ENCODE results near the gene SH3D19.

Gene SH3D19

DNA sequence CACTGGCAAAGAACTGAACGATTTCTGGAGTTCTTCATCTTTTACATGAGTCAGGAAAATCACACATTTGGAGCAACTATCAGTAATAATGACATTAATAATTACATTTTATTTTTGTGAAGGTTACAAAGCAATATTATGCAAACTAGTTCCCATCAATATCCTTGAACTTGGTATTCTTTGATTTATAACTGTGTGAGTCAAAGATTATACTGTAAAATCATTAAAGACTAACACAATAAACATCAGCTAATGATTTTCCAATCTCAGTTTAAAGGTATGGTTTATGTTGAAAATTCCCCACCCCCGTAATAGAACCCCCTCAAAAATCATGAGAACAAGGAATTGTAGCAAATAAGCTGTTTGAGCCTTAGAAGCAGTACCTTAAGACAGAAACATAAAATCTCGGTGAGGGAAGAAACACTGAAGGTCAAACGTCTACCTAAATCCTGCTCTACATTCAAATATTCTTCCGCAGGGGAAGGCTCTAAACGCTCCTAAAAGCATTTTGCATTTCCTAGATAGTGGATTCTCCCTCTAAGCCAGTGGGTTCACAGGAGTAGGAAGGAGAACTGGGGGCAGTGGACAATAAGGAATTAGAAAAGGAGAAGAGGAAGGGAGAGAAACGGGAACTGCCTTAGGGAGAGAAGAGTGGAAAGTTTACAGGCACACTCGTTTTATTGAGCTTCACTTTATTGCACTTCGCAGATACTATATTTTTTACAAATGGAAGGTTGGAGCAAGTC, 22.3 kb upstream of the SH3D19 start:
- H2AFZ ChIP-seq (ENCODE audit: low read depth, low read length): no peak overlapping the region
- TF ChIP-seq, protein P1, sequence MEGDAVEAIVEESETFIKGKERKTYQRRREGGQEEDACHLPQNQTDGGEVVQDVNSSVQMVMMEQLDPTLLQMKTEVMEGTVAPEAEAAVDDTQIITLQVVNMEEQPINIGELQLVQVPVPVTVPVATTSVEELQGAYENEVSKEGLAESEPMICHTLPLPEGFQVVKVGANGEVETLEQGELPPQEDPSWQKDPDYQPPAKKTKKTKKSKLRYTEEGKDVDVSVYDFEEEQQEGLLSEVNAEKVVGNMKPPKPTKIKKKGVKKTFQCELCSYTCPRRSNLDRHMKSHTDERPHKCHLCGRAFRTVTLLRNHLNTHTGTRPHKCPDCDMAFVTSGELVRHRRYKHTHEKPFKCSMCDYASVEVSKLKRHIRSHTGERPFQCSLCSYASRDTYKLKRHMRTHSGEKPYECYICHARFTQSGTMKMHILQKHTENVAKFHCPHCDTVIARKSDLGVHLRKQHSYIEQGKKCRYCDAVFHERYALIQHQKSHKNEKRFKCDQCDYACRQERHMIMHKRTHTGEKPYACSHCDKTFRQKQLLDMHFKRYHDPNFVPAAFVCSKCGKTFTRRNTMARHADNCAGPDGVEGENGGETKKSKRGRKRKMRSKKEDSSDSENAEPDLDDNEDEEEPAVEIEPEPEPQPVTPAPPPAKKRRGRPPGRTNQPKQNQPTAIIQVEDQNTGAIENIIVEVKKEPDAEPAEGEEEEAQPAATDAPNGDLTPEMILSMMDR (IDR thresholded peaks at IDR 0.05; ENCODE audit: low read depth, low read length): no peak
- TF ChIP-seq EZH2phosphoT487 (IDR thresholded peaks at IDR 0.05; ENCODE audit: low read depth): no peak
- no peaks in the 10 kb centered on the region for H4K20me1 ChIP-seq (ENCODE audit: insufficient read depth, low read length)
- no peaks in the 10 kb centered on the region for H3K36me3 ChIP-seq (replicated peaks; ENCODE audit: low read depth, low read length)
- H3K79me2 ChIP-seq (ENCODE audit: low read length): no peaks in the 10 kb centered on the region
- H3K9me3 ChIP-seq (ENCODE audit: insufficient read depth, low read length): no peaks in the 10 kb centered on the region
- no peaks in the 10 kb centered on the region for H3K4me1 ChIP-seq (ENCODE audit: low read length)
- no peak overlapping the region for H3K9ac ChIP-seq (ENCODE audit: low read length)
- H3K4me3 ChIP-seq (ENCODE audit: low read length): no peak overlapping the region
- H3K27me3 ChIP-seq (ENCODE audit: low read depth, low read length): no peaks in the 10 kb centered on the region
- no peak overlapping the region for H3K27ac ChIP-seq (ENCODE audit: low read length)
- H3K4me2 ChIP-seq (ENCODE audit: low read length): no peak overlapping the region

DNA sequence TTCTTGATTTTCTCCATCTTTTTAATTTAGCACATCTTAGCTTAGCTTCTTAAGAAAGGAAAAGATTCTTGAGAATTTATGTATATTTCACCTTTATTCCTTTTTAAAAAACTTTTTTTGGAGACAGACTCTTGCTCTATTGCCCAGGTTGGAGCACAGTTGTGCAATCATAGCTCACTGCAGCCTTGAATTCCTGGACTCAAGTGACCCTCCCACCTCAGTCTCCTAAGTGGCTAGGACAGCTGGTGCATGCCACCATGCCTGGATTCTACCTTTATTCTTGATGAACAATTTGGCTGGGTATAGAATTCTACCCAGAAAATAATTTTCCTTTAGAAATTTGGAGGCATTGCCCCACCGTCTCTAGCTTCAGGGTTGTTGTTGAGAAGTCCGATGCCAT, 19.5 kb upstream of the SH3D19 start:
- H3K36me3 ChIP-seq (replicated peaks; ENCODE audit: low read depth, low read length): no peaks in the 10 kb centered on the region
- no peaks in the 10 kb centered on the region for H3K27me3 ChIP-seq (ENCODE audit: low read depth, low read length)
- no peak overlapping the region for H3K9ac ChIP-seq (ENCODE audit: low read length)
- no peak overlapping the region for H3K4me2 ChIP-seq (ENCODE audit: low read length)
- H3K4me3 ChIP-seq (ENCODE audit: low read length): no peak overlapping the region
- no peaks in the 10 kb centered on the region for H3K79me2 ChIP-seq (ENCODE audit: low read length)
- H3K4me1 ChIP-seq (ENCODE audit: low read length): no peaks in the 10 kb centered on the region
- TF ChIP-seq, protein P1 (IDR thresholded peaks at IDR 0.05; ENCODE audit: low read depth, low read length): no peak
- TF ChIP-seq EZH2phosphoT487 (IDR thresholded peaks at IDR 0.05; ENCODE audit: low read depth): no peak
- H2AFZ ChIP-seq (ENCODE audit: low read depth, low read length): no peak overlapping the region
- H3K27ac ChIP-seq (ENCODE audit: low read length): no peak overlapping the region
- H4K20me1 ChIP-seq (ENCODE audit: insufficient read depth, low read length): no peaks in the 10 kb centered on the region
- H3K9me3 ChIP-seq (ENCODE audit: insufficient read depth, low read length): no peaks in the 10 kb centered on the region

DNA sequence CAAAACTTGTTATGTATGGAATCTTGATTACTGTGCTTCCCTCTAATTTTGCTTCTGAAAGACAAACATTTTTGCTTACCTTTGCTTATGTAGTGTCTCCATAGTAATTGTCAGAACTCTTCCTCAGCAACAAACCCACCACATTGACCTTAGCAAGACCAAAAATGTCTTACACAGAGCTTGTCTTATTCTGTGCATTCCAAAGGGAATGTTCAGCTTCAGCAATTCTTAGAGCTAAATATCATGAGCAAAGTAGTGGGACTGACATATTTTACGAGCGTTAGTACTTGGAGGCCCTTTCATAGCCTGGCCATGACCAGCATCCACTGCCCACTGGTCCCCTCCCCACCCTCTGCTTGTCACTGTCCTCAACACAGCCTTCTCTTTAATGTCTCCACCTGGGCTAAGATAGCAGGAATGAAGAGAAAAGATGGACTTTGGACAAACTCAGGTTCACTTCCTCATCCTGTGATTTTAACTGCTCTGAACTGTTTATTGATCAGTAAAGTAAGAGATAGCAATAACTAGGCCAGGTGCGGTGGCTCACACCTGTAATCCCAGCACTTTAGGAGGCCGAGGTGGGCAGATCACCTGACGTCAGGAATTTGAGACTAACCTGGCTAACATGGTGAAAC, 15.5 kb upstream of the SH3D19 start:
- no peak for TF ChIP-seq EZH2phosphoT487 (IDR thresholded peaks at IDR 0.05; ENCODE audit: low read depth)
- TF ChIP-seq, protein P1 (IDR thresholded peaks at IDR 0.05; ENCODE audit: low read depth, low read length): no peak
- no peak overlapping the region for H3K4me3 ChIP-seq (ENCODE audit: low read length)

DNA sequence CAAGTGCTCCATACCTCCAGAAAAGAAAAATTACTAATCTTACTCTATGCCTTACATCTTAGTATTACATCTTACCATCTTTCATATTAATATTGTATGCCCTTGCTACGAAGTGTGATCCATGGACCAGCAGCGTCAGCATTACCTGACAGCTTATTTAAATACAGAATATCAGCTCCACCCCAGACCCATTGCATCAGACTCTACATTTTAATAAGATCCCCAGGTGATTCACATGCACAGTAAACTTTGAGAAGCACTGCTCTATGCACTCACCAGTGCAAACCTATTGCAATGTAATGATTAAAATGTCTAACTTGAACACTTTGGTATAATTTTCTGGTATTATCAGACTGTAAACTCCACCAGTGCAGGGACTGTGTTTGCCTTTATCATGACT, 14.1 kb upstream of the SH3D19 start:
- TF ChIP-seq EZH2phosphoT487 (IDR thresholded peaks at IDR 0.05; ENCODE audit: low read depth): no peak
- TF ChIP-seq, protein P1 (IDR thresholded peaks at IDR 0.05; ENCODE audit: low read depth, low read length): no peak
- H3K27ac ChIP-seq (ENCODE audit: low read length): no peak overlapping the region

More for the DNA sequence above, 15.5 kb upstream of the SH3D19 start:
- no peaks in the 10 kb centered on the region for H3K9me3 ChIP-seq (ENCODE audit: insufficient read depth, low read length)
- H3K27me3 ChIP-seq (ENCODE audit: low read depth, low read length): no peaks in the 10 kb centered on the region
- H3K36me3 ChIP-seq (replicated peaks; ENCODE audit: low read depth, low read length): no peaks in the 10 kb centered on the region
- H3K4me1 ChIP-seq (ENCODE audit: low read length): no peaks in the 10 kb centered on the region
- H3K79me2 ChIP-seq (ENCODE audit: low read length): no peaks in the 10 kb centered on the region
- H3K27ac ChIP-seq (ENCODE audit: low read length): no peak overlapping the region
- H3K4me2 ChIP-seq (ENCODE audit: low read length): no peak overlapping the region
- no peaks in the 10 kb centered on the region for H4K20me1 ChIP-seq (ENCODE audit: insufficient read depth, low read length)
- H3K9ac ChIP-seq (ENCODE audit: low read length): no peak overlapping the region
- H2AFZ ChIP-seq (ENCODE audit: low read depth, low read length): no peak overlapping the region

More for the DNA sequence above, 14.1 kb upstream of the SH3D19 start:
- H3K9me3 ChIP-seq (ENCODE audit: insufficient read depth, low read length): no peaks in the 10 kb centered on the region
- no peaks in the 10 kb centered on the region for H3K79me2 ChIP-seq (ENCODE audit: low read length)
- no peak overlapping the region for H3K4me3 ChIP-seq (ENCODE audit: low read length)
- no peaks in the 10 kb centered on the region for H4K20me1 ChIP-seq (ENCODE audit: insufficient read depth, low read length)
- H3K4me2 ChIP-seq (ENCODE audit: low read length): no peak overlapping the region
- H3K4me1 ChIP-seq (ENCODE audit: low read length): no peaks in the 10 kb centered on the region
- no peak overlapping the region for H3K9ac ChIP-seq (ENCODE audit: low read length)
- H3K36me3 ChIP-seq (replicated peaks; ENCODE audit: low read depth, low read length): no peaks in the 10 kb centered on the region
- no peaks in the 10 kb centered on the region for H3K27me3 ChIP-seq (ENCODE audit: low read depth, low read length)
- H2AFZ ChIP-seq (ENCODE audit: low read depth, low read length): no peak overlapping the region

Data from OCI-LY3 (cell line).